NCI-H69 (cell line): ENCODE data around the gene TMOD1.

ENCODE experiments used
- DNase-seq: peaks from one replicate; lab custom pipeline; 2025; lab: John Stamatoyannopoulos, UW

The TMOD1 gene

DNA sequence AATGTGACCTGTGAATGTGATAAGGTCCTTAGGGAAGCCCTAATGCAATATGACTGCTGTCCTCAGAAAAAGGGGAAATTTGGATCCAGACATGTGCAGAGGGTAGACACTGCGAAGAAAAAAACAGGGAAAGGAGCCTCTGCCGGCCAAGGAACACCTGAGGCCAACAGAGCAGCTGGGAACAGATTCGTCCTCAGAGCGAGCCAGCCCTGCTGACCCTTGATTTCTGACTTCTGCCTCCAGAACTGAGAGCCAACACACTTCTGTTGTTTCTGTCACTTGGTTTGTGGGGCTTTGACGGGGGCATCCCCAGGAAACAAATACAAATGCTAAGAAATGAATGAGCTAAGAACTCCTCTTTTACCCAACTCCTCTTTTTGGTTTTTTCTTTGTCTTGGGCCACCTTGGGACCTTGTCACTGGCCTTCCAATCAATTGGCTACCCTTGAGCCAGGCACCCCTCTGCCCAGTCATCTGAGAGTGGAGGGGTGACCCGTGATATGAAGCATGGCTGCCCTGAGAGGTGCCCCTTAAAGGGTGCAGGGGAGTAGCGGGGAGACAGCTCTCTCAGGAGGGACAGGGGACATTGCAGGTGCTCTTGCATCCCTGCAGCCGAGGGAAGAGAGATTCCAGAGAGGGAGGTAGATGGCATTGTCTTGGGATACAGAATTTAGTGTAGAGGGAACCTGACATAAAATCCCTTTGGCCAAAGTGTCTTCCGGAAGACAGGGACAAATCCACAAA is 16.9 kb downstream of the TMOD1 start:
- no peak for DNase-seq

DNA sequence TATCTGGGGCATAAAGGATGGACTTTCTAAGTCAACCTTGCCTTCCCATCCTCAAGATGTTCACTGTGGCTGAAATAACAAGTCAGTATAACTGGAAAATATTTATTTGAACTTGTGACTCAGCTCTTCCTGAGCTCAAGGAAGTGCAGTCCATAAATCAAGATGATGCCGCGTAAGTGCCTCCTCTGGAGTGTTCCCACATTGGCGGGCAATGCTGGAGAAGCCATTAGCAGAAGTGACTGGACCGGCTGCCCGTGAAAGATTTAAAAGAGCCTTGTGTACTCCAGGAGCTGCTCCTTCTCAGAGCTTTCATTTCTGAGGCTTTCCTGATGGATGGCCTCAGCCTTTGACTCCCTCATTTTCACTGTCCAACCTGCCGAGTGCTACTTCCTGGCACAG is 17.4 kb downstream of the TMOD1 start:
- peak; percentile 81 for DNase-seq

DNA sequence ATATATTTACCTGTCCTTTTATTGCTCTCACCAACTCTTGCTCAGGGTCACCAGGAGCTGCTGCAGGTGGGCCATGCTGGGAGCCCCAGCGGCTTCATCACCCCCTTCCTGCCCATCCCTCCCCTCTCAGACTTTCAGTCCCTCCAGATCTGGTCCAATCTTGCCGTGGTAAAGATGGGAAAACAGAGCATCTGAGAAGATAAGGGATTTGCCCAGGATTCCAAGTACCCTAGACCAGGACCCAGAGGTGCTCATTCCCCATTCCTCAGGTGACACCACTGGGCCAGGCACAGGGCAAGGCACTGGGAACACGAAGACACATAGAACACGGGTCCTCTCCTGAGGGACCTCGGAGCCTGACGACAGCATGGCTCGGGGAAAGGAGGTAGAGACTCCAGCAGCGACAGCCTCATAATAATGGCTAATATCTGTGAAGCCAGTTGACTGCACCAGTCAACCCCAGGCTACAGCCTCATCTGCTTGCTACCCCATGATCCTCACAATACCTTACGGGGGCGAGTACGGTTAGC is 18.0 kb downstream of the TMOD1 start:
- no peak for DNase-seq

DNA sequence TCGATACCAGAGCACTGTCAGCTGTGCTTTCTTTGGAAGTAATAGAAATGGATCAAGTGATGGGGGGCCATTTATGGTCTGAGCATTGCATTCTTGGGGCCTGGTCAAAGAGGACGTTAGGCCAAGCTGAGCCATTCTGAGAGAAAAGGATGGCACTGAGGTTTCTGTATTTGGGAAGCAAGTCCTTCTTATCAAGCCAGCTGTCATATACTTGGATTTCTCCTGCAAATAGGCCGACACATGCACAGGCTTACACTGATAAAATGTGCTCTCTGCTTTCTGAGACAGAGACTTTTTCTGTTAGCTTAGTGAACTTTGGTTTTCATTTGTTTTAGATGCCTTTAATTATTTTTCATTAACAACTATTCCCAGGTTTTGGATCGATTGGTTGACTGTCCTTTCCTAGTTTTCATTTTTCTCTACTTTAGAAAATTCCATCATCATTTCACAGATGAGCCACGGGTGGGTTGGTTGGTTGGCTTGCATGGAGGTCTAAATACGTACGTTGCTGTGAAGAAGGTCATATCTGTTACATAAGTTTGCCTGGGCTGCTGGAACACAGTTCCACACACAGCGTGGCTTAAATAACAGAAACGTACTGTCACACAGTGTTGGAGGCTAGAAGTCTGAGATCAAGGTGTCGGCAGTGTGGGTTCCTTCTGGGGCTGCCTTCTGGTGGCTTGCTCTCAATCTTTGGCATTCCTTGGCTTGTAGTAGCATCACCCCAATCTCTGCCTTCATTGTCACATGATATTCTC is 20.3 kb downstream of the TMOD1 start:
- no peak for DNase-seq

DNA sequence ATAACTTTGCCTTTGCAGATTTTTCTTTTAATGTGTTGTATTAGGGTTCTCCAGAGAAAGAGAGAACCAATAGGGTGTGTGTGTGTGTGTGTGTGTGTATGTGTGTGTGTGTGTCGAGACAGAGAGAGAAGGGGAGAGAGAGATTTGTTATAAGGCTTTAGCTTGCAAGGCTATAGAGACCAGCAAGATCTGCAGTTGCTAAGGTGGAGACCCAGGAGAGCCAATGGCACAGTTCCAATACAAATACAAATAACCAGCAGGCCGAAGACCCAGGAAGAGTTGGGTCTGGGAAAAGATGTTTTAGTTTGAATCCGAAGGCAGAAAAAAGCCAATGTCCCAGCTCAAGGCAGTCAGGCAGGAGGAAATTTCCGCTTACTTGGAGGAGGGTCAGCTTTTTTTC is 23.0 kb downstream of the TMOD1 start:
- peak; percentile 90 for DNase-seq

DNA sequence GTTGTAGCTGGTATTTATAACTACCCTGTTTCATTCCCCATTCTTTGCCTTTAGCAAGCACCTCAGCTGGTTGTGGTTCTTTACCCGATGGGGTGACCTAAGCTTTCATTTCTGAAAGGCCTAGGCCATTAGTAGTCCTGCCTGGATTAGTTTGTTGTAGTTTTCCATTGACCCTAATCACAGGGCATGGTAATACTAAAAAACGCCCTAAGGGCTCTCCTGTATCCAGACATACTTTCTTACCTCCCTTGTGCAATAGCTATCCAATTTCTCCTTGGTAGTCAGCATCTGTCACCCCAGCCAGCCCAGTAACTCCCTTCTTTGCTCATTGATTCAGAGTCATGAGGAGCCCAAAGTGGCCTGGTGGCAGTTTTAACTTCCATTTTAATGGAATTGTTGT is 24.0 kb downstream of the TMOD1 start:
- DNase-seq, result peak; percentile 99

DNA sequence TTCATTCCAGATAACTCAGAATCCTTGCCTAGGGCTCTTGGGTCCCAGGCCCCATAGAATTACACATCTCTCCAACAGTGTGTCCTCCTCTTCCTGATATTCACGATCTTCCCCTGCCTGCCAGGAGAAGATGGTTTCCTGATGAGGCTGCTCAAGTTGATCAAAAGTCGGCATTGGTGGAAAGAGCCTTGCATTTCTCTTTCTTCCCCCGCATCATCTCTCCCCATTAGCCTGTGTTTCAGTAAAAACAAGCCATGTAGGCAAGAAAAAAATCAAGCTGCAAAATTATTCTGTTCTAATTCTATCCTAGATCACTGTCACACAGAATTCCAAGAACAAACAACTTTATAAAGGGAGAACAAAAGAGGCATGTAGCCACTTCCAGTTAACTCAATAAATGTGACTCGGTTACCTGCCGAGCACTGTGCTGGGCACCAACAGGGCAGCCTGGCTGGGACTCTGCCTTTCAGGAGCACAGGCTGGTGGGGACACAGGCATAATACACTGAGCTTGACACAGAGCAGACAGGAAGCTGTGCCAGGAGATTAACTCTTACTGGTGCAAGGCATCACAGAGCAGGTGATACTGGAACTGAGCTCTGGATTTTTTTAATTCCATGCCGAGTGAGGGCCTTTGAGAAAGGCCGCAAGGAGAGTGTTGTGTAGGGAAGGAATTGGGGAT is 25.6 kb downstream of the TMOD1 start:
- peak; percentile 23 for DNase-seq

DNA sequence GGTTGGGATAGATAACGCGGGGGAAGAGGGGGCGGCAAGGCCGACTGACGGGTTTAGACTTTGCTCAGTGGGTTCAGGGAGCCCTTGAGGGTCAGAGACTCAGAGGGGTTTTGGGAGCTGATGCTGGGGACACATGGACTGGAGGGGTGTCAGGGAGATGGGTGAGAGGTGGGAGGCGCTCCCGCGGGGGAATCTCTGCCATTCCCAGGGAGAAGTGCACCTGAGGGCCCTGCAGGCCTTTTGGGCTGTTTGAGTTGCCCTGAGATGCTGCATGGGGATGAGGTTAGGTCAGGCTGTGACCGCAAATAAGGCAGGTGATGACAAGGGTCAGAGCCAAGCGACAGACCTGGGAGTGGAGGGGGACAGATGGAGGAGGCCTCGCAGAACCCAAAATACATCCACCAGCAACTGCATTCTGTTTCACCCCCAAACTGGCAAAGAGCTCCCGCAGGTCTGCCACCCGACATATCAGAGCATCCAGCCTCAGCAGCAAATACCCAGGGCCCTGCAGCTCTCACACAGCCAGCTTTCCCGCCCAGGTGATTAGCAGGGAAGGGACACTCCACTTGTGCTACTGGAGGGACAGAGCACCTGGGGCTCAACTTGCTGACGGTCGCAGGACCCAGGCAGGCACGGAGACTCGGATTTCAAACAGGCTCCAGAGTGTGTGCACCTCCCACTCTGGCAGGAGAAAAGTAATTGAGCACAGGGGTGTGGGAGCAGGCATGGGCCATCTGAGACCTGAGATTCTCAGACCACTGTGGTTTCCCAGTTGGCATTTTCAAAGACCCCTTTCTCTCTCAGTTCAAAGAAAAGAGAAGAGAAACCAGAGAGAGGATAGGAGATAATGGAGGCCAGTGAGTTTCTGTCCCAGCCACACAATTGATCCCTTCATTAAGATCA is 26.4 kb downstream of the TMOD1 start:
- peak; percentile 77 for DNase-seq

DNA sequence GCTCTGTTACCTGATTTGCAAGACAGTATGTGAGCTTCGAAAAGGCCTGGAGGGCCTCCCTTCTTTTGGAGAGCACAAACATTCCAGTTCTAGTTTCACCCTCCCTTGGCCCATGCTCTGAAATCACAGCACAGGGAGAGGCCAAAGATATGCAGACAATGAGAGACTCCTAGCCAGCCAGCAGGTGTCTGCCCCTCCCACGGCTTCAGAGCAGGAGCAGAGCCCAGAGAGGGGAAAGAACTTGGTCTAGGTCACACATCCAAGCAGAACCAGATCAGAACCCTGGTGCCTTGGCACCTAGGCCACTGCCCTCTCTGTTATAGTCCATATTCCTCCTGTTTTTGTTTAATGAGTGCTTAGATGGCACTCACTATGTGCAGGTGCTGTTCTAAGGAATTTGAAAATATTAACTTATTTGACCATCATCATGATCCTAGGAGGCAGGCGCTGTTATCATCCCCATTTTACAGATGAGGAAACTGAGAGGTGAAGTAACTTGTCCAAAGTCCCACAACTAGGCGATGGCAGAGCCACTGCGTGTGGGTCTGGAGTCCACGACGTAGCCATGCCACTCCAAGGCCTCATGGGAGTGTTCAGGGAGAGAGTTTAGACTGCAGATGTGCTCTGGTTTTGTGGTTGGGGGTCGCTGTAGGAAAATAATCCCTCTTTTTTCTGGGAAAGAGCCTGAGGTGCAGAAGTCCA is 27.2 kb downstream of the TMOD1 start:
- DNase-seq, result peak; percentile 48

DNA sequence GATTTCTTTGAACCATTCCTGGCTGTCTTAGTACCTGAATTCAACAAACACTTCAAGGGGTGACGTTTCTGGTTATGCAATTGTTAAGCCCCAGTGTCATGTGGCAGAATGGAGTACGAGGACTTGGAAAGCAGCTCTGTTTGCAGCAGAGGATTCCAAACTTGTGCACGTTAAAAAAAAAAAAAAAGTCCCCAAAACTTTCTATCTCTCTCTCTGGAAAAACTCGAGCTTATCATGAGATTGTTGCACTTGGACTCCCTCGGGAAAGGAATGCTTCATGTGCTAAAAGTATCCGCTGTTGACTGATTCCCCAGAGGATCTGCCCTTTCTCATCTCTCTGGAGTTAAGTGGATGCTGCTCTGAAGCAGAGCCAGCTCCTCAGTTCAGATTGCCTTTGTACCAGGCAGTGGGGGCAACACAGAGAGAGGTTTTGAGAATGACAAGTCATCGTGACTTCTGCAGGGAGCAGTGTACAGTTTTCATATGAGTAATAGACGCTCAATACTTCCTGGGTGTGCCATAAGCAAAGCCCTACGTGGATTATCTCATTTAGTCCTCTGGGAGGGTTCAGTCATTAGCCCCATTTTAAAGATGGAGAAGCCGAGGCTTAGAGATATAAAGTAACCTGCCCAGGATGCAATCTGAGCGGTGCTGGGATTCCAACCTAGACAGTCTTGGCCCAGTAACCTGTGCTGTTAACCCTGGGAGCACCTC is 28.1 kb downstream of the TMOD1 start:
- DNase-seq, result no peak

DNA sequence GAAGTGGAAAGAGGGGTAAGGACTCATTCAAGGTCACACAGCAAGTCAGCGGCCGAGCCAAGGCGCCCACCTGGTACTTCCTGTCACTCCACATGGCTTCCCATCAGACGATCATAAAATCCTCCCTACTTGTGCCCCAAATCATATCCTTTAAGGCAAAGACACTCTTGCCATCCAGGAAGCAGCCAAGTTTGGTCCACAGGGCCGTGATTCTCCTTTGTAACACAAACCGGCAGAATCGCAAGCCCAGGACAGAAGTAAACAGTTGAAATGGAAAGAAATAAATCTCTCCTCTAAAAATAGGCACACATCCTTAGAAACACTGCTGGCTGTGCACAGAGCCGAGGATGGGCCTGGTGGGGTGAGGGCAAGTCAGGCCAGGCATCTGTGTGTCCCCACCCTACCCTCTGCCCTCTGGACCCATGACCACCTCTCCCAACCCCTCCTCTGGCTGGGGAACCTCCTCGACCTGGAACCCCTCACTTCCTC is 30.5 kb downstream of the TMOD1 start:
- DNase-seq, result no peak

DNA sequence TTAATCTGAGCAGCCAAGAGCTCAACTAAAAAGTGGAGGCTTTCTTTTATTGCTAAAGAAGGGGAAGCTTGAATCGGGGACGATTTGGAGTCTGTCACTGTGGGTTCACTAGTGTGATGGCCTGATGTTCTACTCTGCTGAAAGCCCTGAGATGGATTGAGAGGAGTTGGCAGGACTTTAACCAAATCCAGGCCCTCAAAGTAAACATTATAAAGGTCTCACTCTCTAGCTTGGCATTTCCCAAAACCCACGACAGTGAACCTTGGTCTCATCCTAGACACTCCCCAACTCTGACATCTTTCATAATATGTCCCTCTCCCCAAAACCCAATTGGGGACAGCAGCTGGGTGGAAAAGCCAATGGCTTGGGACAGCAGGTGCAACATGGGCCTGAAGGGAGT is 32.7 kb downstream of the TMOD1 start:
- no peak for DNase-seq

DNA sequence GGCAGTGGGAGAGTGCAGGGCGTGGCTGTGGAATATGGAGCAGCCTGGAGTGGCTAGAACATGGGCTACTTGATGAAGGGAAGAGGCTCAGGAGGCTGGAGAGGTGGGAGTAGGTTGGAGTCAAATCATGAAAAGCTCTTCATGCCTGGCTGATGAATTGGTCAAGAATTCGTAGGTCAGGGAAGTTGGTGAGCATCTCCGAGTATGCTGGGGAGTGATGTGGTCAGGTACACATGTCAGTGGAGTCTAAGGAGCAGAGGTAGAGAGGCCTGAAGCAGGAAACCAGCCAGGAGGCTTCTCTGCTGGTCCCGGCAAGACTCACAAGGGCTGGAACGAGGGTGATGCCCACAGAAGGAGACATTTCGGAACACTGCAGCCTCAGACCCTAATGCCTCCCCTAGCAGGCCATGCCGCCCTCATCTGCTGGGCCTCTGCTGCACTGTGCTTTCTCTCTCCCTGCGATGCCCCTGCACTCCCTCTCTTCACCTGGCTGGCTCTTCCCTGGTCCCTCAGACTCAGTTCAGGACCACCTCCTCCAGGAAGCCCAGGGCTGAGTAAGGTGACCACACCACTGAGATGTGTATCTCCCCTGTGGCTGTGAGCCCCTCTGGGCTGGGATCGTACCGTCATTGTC is 33.6 kb downstream of the TMOD1 start:
- no peak for DNase-seq

DNA sequence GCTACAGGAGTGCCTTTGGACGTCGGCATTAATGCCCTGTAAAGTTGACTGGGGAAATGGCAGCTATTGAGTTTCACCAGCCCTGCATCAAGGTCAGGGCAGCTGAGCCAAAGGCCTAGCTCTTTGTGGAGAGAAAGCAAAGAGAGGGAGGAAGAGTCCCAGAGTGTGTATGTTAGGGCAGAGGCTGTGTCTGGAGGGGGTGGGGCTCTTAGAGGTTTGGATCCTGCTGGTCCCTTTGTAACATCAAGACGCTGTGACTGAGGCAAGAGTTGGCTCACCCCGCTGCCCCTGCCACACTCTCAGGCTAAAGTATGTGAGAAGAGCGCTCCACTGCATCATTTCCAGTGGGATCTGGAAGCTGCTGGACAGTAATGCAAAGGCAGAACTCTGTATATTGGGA is 34.3 kb downstream of the TMOD1 start:
- no peak for DNase-seq

DNA sequence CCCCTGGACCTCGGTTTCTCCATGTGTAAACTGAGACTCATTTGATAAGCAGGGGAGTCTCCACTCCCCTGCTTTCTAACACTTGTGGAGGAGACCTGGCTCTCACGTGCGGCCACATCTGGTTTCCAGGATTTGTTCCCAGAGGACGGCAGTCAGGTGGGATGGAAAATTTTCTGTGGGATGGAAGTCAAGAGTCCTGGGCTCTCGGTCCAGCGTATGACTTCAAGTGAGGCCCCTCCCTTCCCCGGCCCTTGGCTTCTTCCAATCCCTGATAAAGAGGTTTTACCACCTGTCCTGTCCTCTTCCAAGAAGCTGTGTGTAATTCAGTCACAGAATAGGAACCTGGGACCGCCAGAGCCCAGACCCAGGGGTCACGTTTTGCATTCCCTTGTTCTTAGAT is 35.0 kb downstream of the TMOD1 start:
- DNase-seq, result no peak

DNA sequence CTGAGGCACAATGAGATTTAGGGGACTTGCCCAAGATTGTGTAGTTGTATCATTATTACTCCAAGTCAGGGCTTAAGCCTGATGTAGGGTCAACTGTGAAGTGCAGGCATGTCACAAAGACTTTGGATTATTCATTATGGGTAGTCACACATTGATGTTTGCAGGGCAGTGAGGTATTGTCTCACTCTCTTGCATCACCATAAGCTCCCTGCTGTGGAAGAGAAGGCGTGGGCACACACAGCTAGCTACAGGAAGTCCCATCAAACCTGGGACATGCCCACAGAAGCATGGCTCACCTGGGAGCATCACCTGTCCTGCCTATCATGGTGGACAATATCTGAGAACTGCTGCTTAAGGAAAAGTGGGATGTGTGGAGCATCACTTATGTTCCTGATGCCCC is 42.1 kb downstream of the TMOD1 start:
- DNase-seq, result peak; percentile 88

DNA sequence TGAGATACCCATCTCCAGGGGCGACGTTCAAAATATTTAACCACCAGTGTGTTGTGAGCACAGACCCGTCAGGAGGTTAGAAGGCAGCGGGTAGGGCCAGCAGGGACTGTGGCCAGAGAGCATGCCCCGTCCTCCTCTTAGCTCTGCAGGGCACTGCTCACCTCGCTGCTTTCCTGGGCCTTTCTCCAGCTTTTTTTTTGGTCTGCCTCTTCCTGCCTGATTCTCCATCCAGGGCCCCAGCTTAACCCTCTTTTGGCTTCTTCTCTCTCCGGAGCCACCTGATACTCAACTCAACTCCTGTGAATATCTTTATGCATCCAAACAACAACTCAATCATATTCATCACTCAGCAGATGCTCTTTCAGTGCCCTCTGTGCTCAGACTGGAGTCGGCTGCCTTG is 44.0 kb downstream of the TMOD1 start:
- no peak for DNase-seq

DNA sequence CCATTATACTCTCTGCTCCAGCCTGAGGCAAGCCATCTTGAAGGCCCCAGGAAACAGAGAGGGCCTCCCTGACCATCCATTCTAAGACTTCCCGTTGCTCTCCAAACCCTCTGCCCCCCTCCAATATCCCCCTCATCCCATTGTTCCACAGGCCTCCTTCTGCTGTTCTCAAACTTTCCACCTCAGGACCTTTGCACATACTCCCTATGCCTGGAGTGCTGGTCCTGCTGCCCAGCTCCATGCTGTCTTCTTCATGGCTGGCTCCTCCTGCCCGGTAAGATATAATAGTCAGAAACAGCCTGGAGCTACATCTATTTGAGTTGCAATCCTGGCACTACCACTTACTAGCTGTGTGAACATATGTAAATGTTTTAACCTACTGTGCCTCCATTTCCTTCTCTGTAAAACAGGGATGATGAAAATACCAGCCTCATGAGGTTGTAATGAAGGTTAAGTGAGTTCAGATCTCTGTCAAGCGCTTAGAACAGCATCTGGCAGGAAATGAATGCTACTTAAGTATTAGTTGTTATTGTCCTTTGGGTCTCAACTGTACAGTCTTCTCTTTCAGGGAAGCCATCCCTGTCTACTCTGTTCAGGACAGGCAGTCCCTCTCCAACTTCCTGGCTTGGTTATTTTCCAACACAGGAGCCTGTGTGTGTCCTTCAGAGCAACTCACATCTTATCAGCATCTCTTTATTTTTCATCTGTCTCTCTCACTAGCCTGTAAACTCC is 45.8 kb downstream of the TMOD1 start:
- DNase-seq, result peak; percentile 21

DNA sequence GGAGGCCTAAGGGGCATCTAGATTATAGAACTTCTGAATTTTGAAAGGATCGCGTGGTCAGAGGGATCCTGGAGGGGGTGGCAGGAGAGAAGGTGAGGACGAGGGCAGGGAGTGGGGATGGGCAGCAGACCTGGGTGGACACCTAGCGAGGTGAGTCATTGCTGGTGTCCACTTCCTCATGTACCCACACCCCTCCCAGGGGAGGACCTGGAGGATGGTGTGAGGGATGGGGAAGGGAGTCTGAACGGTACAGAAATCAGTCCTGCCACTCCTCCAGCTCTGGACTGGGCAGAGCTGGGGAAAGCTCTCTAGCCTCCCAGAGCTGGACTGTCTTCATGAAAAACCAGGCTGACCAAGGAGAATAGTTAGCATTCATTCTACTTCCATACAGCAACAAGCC is 46.9 kb downstream of the TMOD1 start:
- no peak for DNase-seq
